GM06990 (cell line): ENCODE data around the gene PCBP4.

Experiments used
- DNase-seq: peaks from one replicate; pipeline ENCODE4 v3.0.0-alpha.2; 2011; ENCODE audit not compliant: insufficient read length; ENCODE audit errors: extremely low read depth
- H3K27me3 ChIP-seq: replicated peaks from 2 replicates; pipeline ENCODE4 v1.6.0; 2011; ENCODE audit warnings: low read length; ENCODE audit not compliant: control insufficient read depth, insufficient read depth
- H3K36me3 ChIP-seq: 2 replicates; pipeline ENCODE4 v1.5.1; 2011; ENCODE audit warnings: low read length; ENCODE audit not compliant: control insufficient read depth, insufficient read depth
- H3K4me3 ChIP-seq: replicated peaks from 2 replicates; pipeline ENCODE4 v1.5.1; 2011; ENCODE audit warnings: low read depth, mild to moderate bottlenecking, control low read depth, low read length
- TF ChIP-seq, protein P1 (sequence below): IDR thresholded peaks from 2 replicates; pipeline ENCODE4 v1.5.1; 2011; ENCODE audit warnings: low read length, control low read depth, mild to moderate bottlenecking, inconsistent platforms; ENCODE audit not compliant: insufficient read depth, poor library complexity, severe bottlenecking

The PCBP4 gene

DNA sequence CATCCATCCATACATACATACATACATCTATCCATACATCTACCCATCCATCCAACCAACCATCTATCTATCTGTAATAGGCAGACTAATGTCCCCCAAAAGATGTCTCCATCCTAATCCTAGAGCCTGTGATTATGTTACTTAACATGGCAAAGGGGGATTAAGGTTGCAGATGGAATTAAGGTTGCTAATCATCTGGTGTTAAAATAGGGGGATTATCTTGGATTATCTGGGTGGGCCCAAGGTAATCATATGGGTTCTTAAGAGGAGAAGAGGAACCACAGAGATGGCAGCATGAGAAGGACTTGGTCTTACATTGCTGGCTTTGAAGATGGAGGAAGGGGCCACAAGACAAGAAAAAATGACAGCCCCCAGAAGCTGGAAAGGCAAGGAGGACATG, 43.2 kb upstream of the PCBP4 start:
- DNase-seq, result no peak
- Histone ChIP-seq H3K4me3 (no peak overlapping the region), H3K27me3 (no peaks in the 10 kb centered on the region), H3K36me3 (no peaks in the 10 kb centered on the region)
- TF ChIP-seq, protein P1, sequence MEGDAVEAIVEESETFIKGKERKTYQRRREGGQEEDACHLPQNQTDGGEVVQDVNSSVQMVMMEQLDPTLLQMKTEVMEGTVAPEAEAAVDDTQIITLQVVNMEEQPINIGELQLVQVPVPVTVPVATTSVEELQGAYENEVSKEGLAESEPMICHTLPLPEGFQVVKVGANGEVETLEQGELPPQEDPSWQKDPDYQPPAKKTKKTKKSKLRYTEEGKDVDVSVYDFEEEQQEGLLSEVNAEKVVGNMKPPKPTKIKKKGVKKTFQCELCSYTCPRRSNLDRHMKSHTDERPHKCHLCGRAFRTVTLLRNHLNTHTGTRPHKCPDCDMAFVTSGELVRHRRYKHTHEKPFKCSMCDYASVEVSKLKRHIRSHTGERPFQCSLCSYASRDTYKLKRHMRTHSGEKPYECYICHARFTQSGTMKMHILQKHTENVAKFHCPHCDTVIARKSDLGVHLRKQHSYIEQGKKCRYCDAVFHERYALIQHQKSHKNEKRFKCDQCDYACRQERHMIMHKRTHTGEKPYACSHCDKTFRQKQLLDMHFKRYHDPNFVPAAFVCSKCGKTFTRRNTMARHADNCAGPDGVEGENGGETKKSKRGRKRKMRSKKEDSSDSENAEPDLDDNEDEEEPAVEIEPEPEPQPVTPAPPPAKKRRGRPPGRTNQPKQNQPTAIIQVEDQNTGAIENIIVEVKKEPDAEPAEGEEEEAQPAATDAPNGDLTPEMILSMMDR, result no peak

DNA sequence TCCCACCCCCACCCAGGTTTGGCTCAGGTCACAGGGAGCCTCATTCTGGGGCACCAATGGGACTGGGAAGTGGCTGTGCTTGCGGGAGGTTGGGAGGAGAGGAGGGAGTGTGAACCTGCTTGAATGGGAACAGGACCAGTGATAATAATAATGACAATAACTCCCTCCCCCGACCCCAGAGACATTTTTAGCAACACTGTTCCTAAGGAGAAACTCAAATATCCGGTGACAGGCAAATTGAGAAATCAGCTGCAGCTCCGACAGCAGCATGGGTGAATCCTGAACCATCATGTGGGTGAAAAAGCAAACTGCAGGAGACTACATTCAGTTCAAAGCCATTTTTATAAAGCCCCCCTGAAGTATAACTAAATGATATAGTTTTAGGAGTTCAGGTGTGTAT, 40.0 kb upstream of the PCBP4 start:
- Histone ChIP-seq H3K36me3 (no peaks in the 10 kb centered on the region), H3K4me3 (no peak overlapping the region), H3K27me3 (no peaks in the 10 kb centered on the region)
- TF ChIP-seq, protein P1, result no peak
- DNase-seq, result no peak

DNA sequence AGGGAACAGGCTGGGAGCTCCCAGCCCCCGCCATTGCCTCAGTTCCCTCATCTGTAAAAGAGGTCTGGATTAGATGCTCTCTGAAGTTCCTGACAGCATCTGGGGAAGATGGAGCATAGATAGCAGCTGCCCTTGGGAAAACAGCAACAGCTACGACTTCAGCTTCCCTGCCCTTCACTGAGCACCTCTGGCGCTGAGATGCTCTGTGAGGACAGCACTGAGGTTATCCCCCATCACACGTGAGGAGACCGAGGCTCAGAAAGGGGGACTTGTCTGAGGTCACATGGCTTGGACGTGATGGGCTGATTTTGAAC, 39.5 kb upstream of the PCBP4 start:
- DNase-seq, result no peak
- TF ChIP-seq, protein P1, result no peak
- H3K27me3 ChIP-seq, result no peaks in the 10 kb centered on the region
- H3K36me3 ChIP-seq, result no peaks in the 10 kb centered on the region
- no peak overlapping the region for H3K4me3 ChIP-seq

DNA sequence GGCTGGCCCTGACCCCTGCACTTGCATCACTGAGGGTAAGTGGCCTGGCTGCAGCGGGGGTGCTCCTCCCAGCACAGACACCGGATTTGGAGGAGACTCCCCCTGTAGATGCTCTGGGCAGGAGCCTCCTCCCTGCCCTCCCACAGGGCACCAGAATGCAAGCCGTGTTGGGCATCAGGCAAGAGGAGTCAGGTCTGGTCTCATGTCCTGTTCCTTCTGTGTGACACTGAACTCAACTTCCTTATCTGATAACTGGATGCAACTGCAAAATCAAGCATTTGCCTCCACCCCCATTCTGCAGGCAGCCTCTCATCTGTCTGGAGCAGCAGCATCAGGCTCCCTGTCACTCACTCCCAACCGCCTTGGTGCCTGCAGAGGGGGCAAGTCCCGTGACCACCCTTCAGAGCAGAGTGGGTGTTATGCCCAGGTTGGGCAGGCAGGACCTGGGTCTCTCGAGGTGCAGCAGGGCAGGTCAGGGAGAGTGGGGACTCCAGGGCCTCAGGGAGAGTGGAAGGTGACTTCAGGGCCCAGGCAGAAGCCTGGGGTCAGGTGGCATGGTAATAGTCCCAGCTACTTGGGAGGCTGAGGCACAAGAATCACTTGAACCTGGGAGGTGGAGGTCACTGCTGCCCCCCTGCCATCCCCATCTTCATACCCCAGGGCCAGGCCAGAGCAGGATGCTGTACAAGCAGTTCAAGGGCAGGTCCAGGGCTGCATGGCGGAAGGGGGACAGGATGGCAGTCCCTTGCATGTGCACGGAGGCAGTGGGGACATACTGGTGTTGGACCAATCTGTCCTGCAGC, 39.0 kb upstream of the PCBP4 start:
- TF ChIP-seq, protein P1, result no peak
- Histone ChIP-seq H3K36me3 (no peaks in the 10 kb centered on the region), H3K27me3 (no peaks in the 10 kb centered on the region), H3K4me3 (no peak overlapping the region)
- DNase-seq, result no peak

DNA sequence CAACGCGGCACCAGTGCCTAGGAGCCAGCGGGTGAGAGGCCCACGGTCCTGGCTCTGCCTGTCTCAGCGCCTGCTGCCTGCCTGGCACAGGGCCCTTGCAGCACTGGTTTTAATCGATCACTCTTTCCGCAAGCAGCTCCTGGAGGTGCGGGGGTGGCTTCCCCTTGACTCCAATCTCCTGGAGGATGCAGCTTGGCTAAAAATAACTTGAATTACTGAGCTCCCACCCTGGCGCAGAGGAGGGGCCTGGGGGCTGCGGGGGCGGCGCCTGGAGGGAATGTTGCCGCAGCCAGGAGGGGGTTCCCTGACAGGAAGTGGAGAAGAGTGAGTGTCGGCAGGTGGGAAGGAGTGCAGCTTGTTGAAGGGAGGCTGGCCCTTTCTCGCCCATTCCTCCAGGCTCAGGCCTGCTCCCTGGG, 38.3 kb upstream of the PCBP4 start:
- DNase-seq, result no peak
- TF ChIP-seq, protein P1, result no peak
- no peak overlapping the region for H3K4me3 ChIP-seq
- H3K27me3 ChIP-seq, result no peaks in the 10 kb centered on the region
- no peaks in the 10 kb centered on the region for H3K36me3 ChIP-seq
